Measurements from ENCODE around the gene TMEM178B. TPM values are rescaled to one million over a fixed set of nuclear protein-coding genes. Genes with fewer than 3 reads are reported as not detected.

TMEM178B gene
- total and polyA plus RNA-seq, 9 of the 15 experiments (the other 6 are each of a cell fraction or from before 2014, with no cell fraction given), result under 0.01 to 0.03 (median 0.01) TPM; not detected in 5

GRCh38 chr7:141430455-141431139, 356.7 kb downstream of the TMEM178B start:
- ATAC-seq, result peak; percentile 57; the same call in 2 of the 3 replicates
- no peak for FAIRE-seq
- CTCF ChIA-PET (ENCODE audit: low intra/inter-chr PET ratio), result no interaction called here
- WGBS (ENCODE audit: insufficient coverage, low coverage, missing lambda C conversion rate), result 1% methylated on average over 12 of the region's 12 CpGs
- no TSS peak for BruUV-seq (replicated peaks)
- intact Hi-C loops (cut with micrococcal nuclease) (no loop called here), in situ Hi-C loops (cut with MboI) (no loop called here)
- Histone ChIP-seq H3K9ac (ENCODE audit: insufficient read depth in 1 of 2, low read depth in 2 of 2, low read length in 2 of 2) (no peak overlapping the region), H3K9me1 (ENCODE audit: control insufficient read depth, insufficient read depth, low read length) (no peaks in the 10 kb centered on the region), H3K27me3 (ENCODE audit: control insufficient read depth in 2 of 2, insufficient read depth in 2 of 2, low read length in 2 of 2) (peaks cover 3 to 22% of the 10 kb centered on the region in 2 experiments; a peak in 4 of 5 replicates), H3K79me2 (ENCODE audit: control insufficient read depth, insufficient read depth, low read length) (no peaks in the 10 kb centered on the region), H4K20me1 (replicated peaks; ENCODE audit: control insufficient read depth, insufficient read depth, low read length) (0 out of 2 replicates have a peak, but pooled peaks cover 4% of the 10 kb centered on the region), H3K4me1 (replicated peaks in 1 of 2; ENCODE audit: control insufficient read depth in 2 of 2, insufficient read depth in 2 of 2, low read length in 2 of 2) (no peaks in the 10 kb centered on the region), H2AFZ (ENCODE audit: low read depth, low read length) (no peak overlapping the region), H3K4me3 (no peak overlapping the region), H3K4me2 (ENCODE audit: insufficient read depth, low read length) (no peak overlapping the region), H3K27ac (ENCODE audit: extremely low read depth, low read depth, low read length) (no peak overlapping the region), H3K9me3 (replicated peaks; ENCODE audit: control insufficient read depth, insufficient read depth, low read depth, low read length) (no peaks in the 10 kb centered on the region), H3K36me3 (ENCODE audit: control insufficient read depth, insufficient read depth, low read length) (no peaks in the 10 kb centered on the region)
- TF ChIP-seq GTF2E2 (tag; IDR thresholded peaks at IDR 0.05) (no peak), PHF8 (IDR thresholded peaks at IDR 0.05; ENCODE audit: borderline replicate concordance, low read length) (peak; percentile 16; the same call in 1 of the 2 replicates), ESRRB (CRISPR knock-in tag; IDR thresholded peaks at IDR 0.05; ENCODE audit: borderline replicate concordance) (no peak), BHLHE40 (IDR thresholded peaks at IDR 0.05; ENCODE audit: low read length) (no peak), ZNF740 (CRISPR knock-in tag; IDR thresholded peaks at IDR 0.05) (no peak), ZNF740 (tag; IDR thresholded peaks at IDR 0.05) (no peak), XRCC3 (IDR thresholded peaks at IDR 0.05) (no peak)
- TF ChIP-seq, protein P1, sequence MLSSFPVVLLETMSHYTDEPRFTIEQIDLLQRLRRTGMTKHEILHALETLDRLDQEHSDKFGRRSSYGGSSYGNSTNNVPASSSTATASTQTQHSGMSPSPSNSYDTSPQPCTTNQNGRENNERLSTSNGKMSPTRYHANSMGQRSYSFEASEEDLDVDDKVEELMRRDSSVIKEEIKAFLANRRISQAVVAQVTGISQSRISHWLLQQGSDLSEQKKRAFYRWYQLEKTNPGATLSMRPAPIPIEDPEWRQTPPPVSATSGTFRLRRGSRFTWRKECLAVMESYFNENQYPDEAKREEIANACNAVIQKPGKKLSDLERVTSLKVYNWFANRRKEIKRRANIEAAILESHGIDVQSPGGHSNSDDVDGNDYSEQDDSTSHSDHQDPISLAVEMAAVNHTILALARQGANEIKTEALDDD (IDR thresholded peaks at IDR 0.05), result no peak
- POLR2A ChIA-PET, result interaction anchor here (0.6 kb wide), 1 partner anchor 15 kb away, joined by 4 read pairs; no protein-coding TSS in a partner anchor
- DNase-seq (ENCODE audit: extremely low read depth in 1 of 4, low spot score in 3 of 4), result no peak
